ENCODE results near the gene OSBPL10.
"Not testable (repeated sequence)": the region's sequence is repeated elsewhere in the genome, so short reads cannot be mapped to it uniquely, and the experiment has no call there.

OSBPL10 gene

DNA sequence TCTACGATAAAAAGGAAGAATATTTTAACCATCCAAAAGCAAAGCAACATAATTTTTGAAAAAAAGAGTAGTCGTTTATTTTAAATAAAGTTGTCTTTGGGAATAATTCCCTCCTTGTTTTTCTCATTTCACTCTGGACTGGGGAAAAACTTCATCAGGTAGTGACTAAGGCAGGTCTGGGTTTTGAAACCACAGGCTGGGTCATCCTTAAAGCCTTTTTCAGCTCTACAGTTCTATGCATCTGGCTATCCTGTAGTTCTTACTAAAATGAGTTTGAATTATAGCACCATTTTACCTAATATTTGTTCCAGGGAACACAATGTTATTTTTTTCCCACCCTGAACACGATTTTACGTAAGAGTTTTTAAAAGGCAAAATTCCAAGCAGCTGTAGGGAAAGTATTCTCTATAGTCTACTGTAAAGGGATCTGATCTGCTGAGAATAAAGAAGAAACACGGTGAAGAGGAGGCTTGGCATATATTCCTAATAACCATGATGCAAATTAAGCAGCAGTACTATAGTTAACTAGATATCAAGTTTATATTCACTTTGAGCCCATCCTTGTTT lies 107.7 kb downstream of the OSBPL10 start:
- Histone ChIP-seq H4K20me1 (ENCODE audit: insufficient read depth, low read length) (no peaks in the 10 kb centered on the region), H3F3A (ENCODE audit: insufficient read depth, low read length) (0 out of 2 replicates have a peak, but pooled peaks cover 3% of the 10 kb centered on the region), H3K27me3 (ENCODE audit: insufficient read depth, low read length) (no peaks in the 10 kb centered on the region), H2AFZ (ENCODE audit: low read length) (no peak overlapping the region), H3K4me2 (ENCODE audit: low read length) (no peak overlapping the region), H3K4me3 (ENCODE audit: low read depth, low read length, poor library complexity, severe bottlenecking) (no peak overlapping the region), H3K27ac (ENCODE audit: low read depth, low read length, poor library complexity, severe bottlenecking) (no peak overlapping the region), H3K79me2 (ENCODE audit: insufficient read depth, low read length) (peaks cover 30% of the 10 kb centered on the region), H3K9me3 (ENCODE audit: low read length) (no peaks in the 10 kb centered on the region), H3K36me3 (ENCODE audit: insufficient read depth, low read length) (peaks cover 63% of the 10 kb centered on the region), H3K9me2 (ENCODE audit: low read depth, low read length) (no peaks in the 10 kb centered on the region), H3K4me1 (ENCODE audit: insufficient read depth, low read length, severe bottlenecking) (peaks cover 52% of the 10 kb centered on the region), H3K9ac (ENCODE audit: low read length) (no peak overlapping the region)
- TF ChIP-seq EZH2 (IDR thresholded peaks at IDR 0.05; ENCODE audit: borderline replicate concordance, low read length): no peak
- TF ChIP-seq, protein P1, sequence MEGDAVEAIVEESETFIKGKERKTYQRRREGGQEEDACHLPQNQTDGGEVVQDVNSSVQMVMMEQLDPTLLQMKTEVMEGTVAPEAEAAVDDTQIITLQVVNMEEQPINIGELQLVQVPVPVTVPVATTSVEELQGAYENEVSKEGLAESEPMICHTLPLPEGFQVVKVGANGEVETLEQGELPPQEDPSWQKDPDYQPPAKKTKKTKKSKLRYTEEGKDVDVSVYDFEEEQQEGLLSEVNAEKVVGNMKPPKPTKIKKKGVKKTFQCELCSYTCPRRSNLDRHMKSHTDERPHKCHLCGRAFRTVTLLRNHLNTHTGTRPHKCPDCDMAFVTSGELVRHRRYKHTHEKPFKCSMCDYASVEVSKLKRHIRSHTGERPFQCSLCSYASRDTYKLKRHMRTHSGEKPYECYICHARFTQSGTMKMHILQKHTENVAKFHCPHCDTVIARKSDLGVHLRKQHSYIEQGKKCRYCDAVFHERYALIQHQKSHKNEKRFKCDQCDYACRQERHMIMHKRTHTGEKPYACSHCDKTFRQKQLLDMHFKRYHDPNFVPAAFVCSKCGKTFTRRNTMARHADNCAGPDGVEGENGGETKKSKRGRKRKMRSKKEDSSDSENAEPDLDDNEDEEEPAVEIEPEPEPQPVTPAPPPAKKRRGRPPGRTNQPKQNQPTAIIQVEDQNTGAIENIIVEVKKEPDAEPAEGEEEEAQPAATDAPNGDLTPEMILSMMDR (IDR thresholded peaks at IDR 0.05; ENCODE audit: low read length): no peak

DNA sequence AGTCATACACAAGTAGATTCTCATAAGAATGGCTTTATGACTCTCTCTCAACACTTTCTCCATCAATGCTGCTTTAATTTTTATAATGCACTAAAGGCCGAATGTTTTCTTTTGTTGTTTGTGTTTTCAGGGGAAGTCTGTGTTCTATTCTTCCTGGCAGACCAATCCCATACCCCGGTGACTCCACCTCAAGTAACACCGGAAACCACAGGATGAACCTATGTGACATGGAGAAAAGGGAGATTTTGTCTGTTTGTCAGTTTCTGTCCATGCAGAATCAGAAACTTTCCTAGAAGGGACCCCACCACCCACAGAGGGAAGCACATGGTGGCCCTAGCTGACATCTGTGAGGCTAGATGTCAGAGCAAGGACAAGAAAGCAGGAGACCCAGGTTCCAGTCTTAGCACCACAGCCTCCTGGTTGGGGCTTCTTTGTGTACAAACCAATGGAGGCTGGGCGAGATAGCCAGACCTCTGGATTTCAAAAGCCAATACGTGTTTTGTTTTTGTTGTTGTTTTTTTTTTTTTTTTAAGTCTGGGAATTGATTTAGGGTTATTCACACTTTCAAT lies 109.0 kb downstream of the OSBPL10 start:
- peaks cover 60% of the 10 kb centered on the region for H3K36me3 ChIP-seq (ENCODE audit: insufficient read depth, low read length)
- H3K4me3 ChIP-seq (ENCODE audit: low read depth, low read length, poor library complexity, severe bottlenecking): no peak overlapping the region
- no peaks in the 10 kb centered on the region for H4K20me1 ChIP-seq (ENCODE audit: insufficient read depth, low read length)
- no peak overlapping the region for H3K27ac ChIP-seq (ENCODE audit: low read depth, low read length, poor library complexity, severe bottlenecking)
- H3K4me1 ChIP-seq (ENCODE audit: insufficient read depth, low read length, severe bottlenecking): peaks cover 39% of the 10 kb centered on the region
- H3F3A ChIP-seq (ENCODE audit: insufficient read depth, low read length): no peaks in the 10 kb centered on the region
- no peak overlapping the region for H2AFZ ChIP-seq (ENCODE audit: low read length)
- peaks cover 30% of the 10 kb centered on the region for H3K79me2 ChIP-seq (ENCODE audit: insufficient read depth, low read length)
- H3K9me2 ChIP-seq (ENCODE audit: low read depth, low read length): no peaks in the 10 kb centered on the region
- H3K9ac ChIP-seq (ENCODE audit: low read length): no peak overlapping the region
- H3K4me2 ChIP-seq (ENCODE audit: low read length): no peak overlapping the region
- no peak for TF ChIP-seq EZH2 (IDR thresholded peaks at IDR 0.05; ENCODE audit: borderline replicate concordance, low read length)
- TF ChIP-seq, protein P1 (IDR thresholded peaks at IDR 0.05; ENCODE audit: low read length): no peak
- no peaks in the 10 kb centered on the region for H3K9me3 ChIP-seq (ENCODE audit: low read length)
- H3K27me3 ChIP-seq (ENCODE audit: insufficient read depth, low read length): no peaks in the 10 kb centered on the region

DNA sequence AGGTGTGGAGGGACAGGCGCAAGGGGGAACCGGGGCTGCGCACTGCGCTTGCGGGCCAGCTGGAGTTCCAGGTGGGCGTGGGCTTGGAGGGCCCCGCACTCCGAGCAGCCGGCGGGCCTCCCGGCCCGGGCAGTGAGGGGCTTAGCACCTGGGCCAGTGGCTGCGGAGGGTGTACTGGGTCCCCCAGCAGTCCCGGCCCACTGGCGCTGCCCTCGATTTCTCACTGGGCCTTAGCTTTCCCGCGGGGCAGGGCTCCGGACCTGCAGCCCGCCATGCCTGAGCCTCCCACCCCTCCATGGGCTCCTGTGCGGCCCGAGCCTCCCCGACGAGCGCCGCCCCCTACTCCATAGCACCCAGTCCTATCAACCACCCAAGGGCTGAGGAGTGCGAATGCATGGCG lies 111.0 kb downstream of the OSBPL10 start:
- peaks cover 20% of the 10 kb centered on the region for H3K4me1 ChIP-seq (ENCODE audit: insufficient read depth, low read length, severe bottlenecking)
- H3K36me3 ChIP-seq (ENCODE audit: insufficient read depth, low read length): peaks cover 68% of the 10 kb centered on the region
- not testable (repeated sequence) for H4K20me1 ChIP-seq (ENCODE audit: insufficient read depth, low read length); H3K9ac ChIP-seq (ENCODE audit: low read length); H3F3A ChIP-seq (ENCODE audit: insufficient read depth, low read length); H3K4me2 ChIP-seq (ENCODE audit: low read length); H3K9me2 ChIP-seq (ENCODE audit: low read depth, low read length); H2AFZ ChIP-seq (ENCODE audit: low read length); H3K27me3 ChIP-seq (ENCODE audit: insufficient read depth, low read length); H3K9me3 ChIP-seq (ENCODE audit: low read length); H3K4me3 ChIP-seq (ENCODE audit: low read depth, low read length, poor library complexity, severe bottlenecking); H3K27ac ChIP-seq (ENCODE audit: low read depth, low read length, poor library complexity, severe bottlenecking)
- H3K79me2 ChIP-seq (ENCODE audit: insufficient read depth, low read length): peaks cover 22% of the 10 kb centered on the region

DNA sequence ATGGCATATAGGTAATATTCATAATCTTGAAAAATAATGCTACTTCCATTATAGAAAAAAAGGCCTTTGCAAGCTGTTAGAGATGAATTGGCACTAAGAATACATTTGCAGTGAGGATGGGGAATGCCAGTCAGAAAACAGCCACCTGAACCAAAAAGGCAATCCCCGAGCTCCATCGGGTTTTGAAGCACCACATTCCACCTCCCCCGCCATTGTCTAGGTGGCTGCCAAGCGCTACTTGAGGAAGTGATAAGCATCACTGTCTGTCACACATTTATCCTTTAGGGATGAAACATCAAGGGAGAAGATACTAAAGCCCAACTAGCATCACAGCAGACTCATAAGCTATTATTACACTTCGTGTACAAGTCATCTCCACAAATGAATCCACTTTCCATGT lies 112.8 kb downstream of the OSBPL10 start:
- peaks cover 64% of the 10 kb centered on the region for H3K36me3 ChIP-seq (ENCODE audit: insufficient read depth, low read length)
- peaks cover 8% of the 10 kb centered on the region for H3K4me1 ChIP-seq (ENCODE audit: insufficient read depth, low read length, severe bottlenecking)
- TF ChIP-seq, protein P1 (IDR thresholded peaks at IDR 0.05; ENCODE audit: low read length): no peak
- no peak for TF ChIP-seq EZH2 (IDR thresholded peaks at IDR 0.05; ENCODE audit: borderline replicate concordance, low read length)
- H3F3A ChIP-seq (ENCODE audit: insufficient read depth, low read length): no peaks in the 10 kb centered on the region
- no peak overlapping the region for H3K4me2 ChIP-seq (ENCODE audit: low read length)
- H3K27me3 ChIP-seq (ENCODE audit: insufficient read depth, low read length): no peaks in the 10 kb centered on the region
- H3K9me2 ChIP-seq (ENCODE audit: low read depth, low read length): no peaks in the 10 kb centered on the region
- H3K9me3 ChIP-seq (ENCODE audit: low read length): no peaks in the 10 kb centered on the region
- H2AFZ ChIP-seq (ENCODE audit: low read length): no peak overlapping the region
- no peak overlapping the region for H3K4me3 ChIP-seq (ENCODE audit: low read depth, low read length, poor library complexity, severe bottlenecking)
- no peak overlapping the region for H3K9ac ChIP-seq (ENCODE audit: low read length)
- no peaks in the 10 kb centered on the region for H4K20me1 ChIP-seq (ENCODE audit: insufficient read depth, low read length)
- H3K79me2 ChIP-seq (ENCODE audit: insufficient read depth, low read length): peaks cover 3% of the 10 kb centered on the region; the same call in 1 of the 2 replicates
- H3K27ac ChIP-seq (ENCODE audit: low read depth, low read length, poor library complexity, severe bottlenecking): no peak overlapping the region

Measured in OCI-LY1 (cell line).